H9 (cell line): ENCODE results near the gene STAB2. TPM values are rescaled to one million over a fixed set of nuclear protein-coding genes. Genes with fewer than 3 reads are reported as not detected.
A peak's percentile ranks its signal among the peaks of the same experiment; 100 is the strongest.

Experiments
- DNase-seq: peaks from one replicate; pipeline ENCODE4 v3.0.0-alpha.2; 2017
- H2AFZ ChIP-seq: one replicate; pipeline ENCODE4 v1.6.1; 2013; ENCODE audit warnings: mild to moderate bottlenecking, low read length, control low read depth, moderate library complexity
- H2AK5ac ChIP-seq: 2 replicates; pipeline ENCODE4 v1.6.1; 2013; ENCODE audit warnings: low read length, control low read depth, mixed read lengths; ENCODE audit not compliant: insufficient read length
- H2BK120ac ChIP-seq: one replicate; pipeline ENCODE4 v1.6.1; 2013; ENCODE audit warnings: low read depth, mild to moderate bottlenecking, low read length, control low read depth, inconsistent platforms; ENCODE audit not compliant: poor library complexity, severe bottlenecking
- H2BK12ac ChIP-seq: 2 replicates; pipeline ENCODE4 v1.6.1; 2013; ENCODE audit warnings: low read length, control low read depth, mixed read lengths, low read depth; ENCODE audit not compliant: insufficient read length
- H2BK15ac ChIP-seq: 2 replicates; pipeline ENCODE4 v1.6.1; 2013; ENCODE audit warnings: low read depth, low read length, control low read depth
- H2BK20ac ChIP-seq: one replicate; pipeline ENCODE4 v1.6.1; 2013; ENCODE audit warnings: low read depth, mild to moderate bottlenecking, low read length, control low read depth, inconsistent platforms; ENCODE audit not compliant: poor library complexity, severe bottlenecking
- H2BK5ac ChIP-seq: 2 replicates; pipeline ENCODE4 v1.6.1; 2013; ENCODE audit warnings: low read length, control low read depth, mixed read lengths; ENCODE audit not compliant: insufficient read length
- H3K14ac ChIP-seq: 2 replicates; pipeline ENCODE4 v1.6.1; 2013; ENCODE audit warnings: low read length, control low read depth; ENCODE audit not compliant: insufficient read depth
- H3K18ac ChIP-seq: 2 replicates; pipeline ENCODE4 v1.6.1; 2013; ENCODE audit warnings: low read depth, mild to moderate bottlenecking, mixed read lengths, low read length, control low read depth; ENCODE audit not compliant: insufficient read length
- H3K23ac ChIP-seq: 2 replicates; pipeline ENCODE4 v1.6.1; 2013; ENCODE audit warnings: low read length, control low read depth, mixed read lengths, low read depth; ENCODE audit not compliant: insufficient read length
- H3K23me2 ChIP-seq: 2 replicates; pipeline ENCODE4 v1.6.1; 2013; ENCODE audit warnings: low read depth, mild to moderate bottlenecking, mixed read lengths, low read length, control low read depth; ENCODE audit not compliant: insufficient read length, poor library complexity, severe bottlenecking
- H3K27ac ChIP-seq: 2 replicates; pipeline ENCODE4 v1.5.1; 2013; ENCODE audit warnings: low read length, control low read depth, mixed read lengths, low read depth; ENCODE audit not compliant: insufficient read length
- H3K27me3 ChIP-seq: 2 replicates; pipeline ENCODE4 v1.6.1; 2013; ENCODE audit warnings: low read length, control low read depth, inconsistent platforms; ENCODE audit not compliant: insufficient read depth
- H3K4ac ChIP-seq: 2 replicates; pipeline ENCODE4 v1.6.1; 2013; ENCODE audit warnings: low read depth, mild to moderate bottlenecking, control low read depth, inconsistent platforms, low read length, moderate library complexity
- H3K4me1 ChIP-seq: 2 replicates; pipeline ENCODE4 v1.6.1; 2013; ENCODE audit warnings: low read length, control low read depth, inconsistent platforms; ENCODE audit not compliant: insufficient read depth
- H3K4me2 ChIP-seq: 2 replicates; pipeline ENCODE4 v1.6.1; 2013; ENCODE audit warnings: low read length, control low read depth, mixed read lengths; ENCODE audit not compliant: insufficient read length, insufficient read depth
- H3K56ac ChIP-seq: 2 replicates; pipeline ENCODE4 v1.6.1; 2013; ENCODE audit warnings: low read depth, mild to moderate bottlenecking, mixed read lengths, low read length, control low read depth; ENCODE audit not compliant: insufficient read length
- H3K79me1 ChIP-seq: 2 replicates; pipeline ENCODE4 v1.6.1; 2013; ENCODE audit warnings: low read depth, mild to moderate bottlenecking, moderate library complexity, low read length, control low read depth, inconsistent platforms; ENCODE audit not compliant: insufficient read depth, poor library complexity, severe bottlenecking
- H3K79me2 ChIP-seq: 2 replicates; pipeline ENCODE4 v1.6.1; 2013; ENCODE audit warnings: low read length, control low read depth, inconsistent platforms; ENCODE audit not compliant: insufficient read depth
- H3K9ac ChIP-seq: 2 replicates; pipeline ENCODE4 v1.6.1; 2013; ENCODE audit warnings: low read length, control low read depth, mixed read lengths; ENCODE audit not compliant: insufficient read length; ENCODE audit errors: extremely low read depth
- H3K9me3 ChIP-seq: one replicate; pipeline ENCODE4 v1.6.1; 2013; ENCODE audit warnings: low read depth, low read length, inconsistent platforms; ENCODE audit not compliant: control insufficient read depth
- H3T11ph ChIP-seq: one replicate; pipeline ENCODE4 v1.6.1; 2013; ENCODE audit warnings: mild to moderate bottlenecking, low read length, control low read depth, inconsistent platforms
- H4K20me1 ChIP-seq: one replicate; pipeline ENCODE4 v1.6.1; 2013; ENCODE audit not compliant: control insufficient read depth, insufficient read length, insufficient read depth
- H4K5ac ChIP-seq: 2 replicates; pipeline ENCODE4 v1.6.1; 2013; ENCODE audit warnings: low read depth, mild to moderate bottlenecking, mixed read lengths, low read length, control low read depth; ENCODE audit not compliant: insufficient read length
- H4K8ac ChIP-seq: replicated peaks from 2 replicates; pipeline ENCODE4 v1.6.1; 2013; ENCODE audit warnings: low read length, control low read depth, mixed read lengths, low read depth; ENCODE audit not compliant: insufficient read length
- H4K91ac ChIP-seq: 2 replicates; pipeline ENCODE4 v1.6.1; 2013; ENCODE audit warnings: low read depth, mild to moderate bottlenecking, moderate library complexity, mixed read lengths, low read length, control low read depth; ENCODE audit not compliant: insufficient read length
- H3K27ac Mint-ChIP-seq, 3 experiments: 2 replicates in 2 of 3; 3 replicates in 1 of 3; pipeline ENCODE4 v1.8.0; 2020 to 2021; ENCODE audit warnings: mixed read lengths in 3 of 3, mild to moderate bottlenecking in 1 of 3, moderate library complexity in 1 of 3
- H3K27me3 Mint-ChIP-seq: 2 replicates; pipeline ENCODE4 v1.8.0; 2021; ENCODE audit warnings: low read depth, mild to moderate bottlenecking, moderate library complexity, mixed read lengths
- H3K36me3 Mint-ChIP-seq, 3 experiments: 2 replicates in 2 of 3; 3 replicates in 1 of 3; pipeline ENCODE4 v1.8.0; 2020 to 2021; ENCODE audit warnings: low read depth in 3 of 3, mixed read lengths in 3 of 3; ENCODE audit not compliant: insufficient read depth in 1 of 3
- H3K4me1 Mint-ChIP-seq, 2 experiments: 2 replicates each; pipeline ENCODE4 v1.8.0; 2020; ENCODE audit warnings: mixed read lengths in 2 of 2
- H3K4me3 Mint-ChIP-seq, 2 experiments: 2 replicates in 1 of 2; 3 replicates in 1 of 2; pipeline ENCODE4 v1.8.0; 2020 to 2021; ENCODE audit warnings: mild to moderate bottlenecking in 2 of 2, mixed read lengths in 2 of 2, moderate library complexity in 1 of 2
- H3K9me3 Mint-ChIP-seq, 2 experiments: 2 replicates in 1 of 2; 3 replicates in 1 of 2; pipeline ENCODE4 v1.8.0; 2020; ENCODE audit warnings: mild to moderate bottlenecking in 2 of 2, mixed read lengths in 2 of 2, moderate library complexity in 1 of 2
- WGBS: extraction: QIAGEN DNeasy Blood & Tissue Kit; methylation state at CpG from one replicate; pipeline ENCODE4 v1.1.7; 2013; ENCODE audit warnings: missing lambda C conversion rate, low lambda C conversion rate, mixed read lengths; ENCODE audit not compliant: insufficient read length; ENCODE audit errors: extremely low coverage; 5-methylcytosine and 5-hydroxymethylcytosine counted together
- total RNA-seq: library from RNA; stranded (reverse); gene quantifications from 2 replicates; pipeline ENCODE4 v1.2.1, GENCODE V29; 2021
- TF ChIP-seq, protein P1 (sequence below): fragments of 200-600 bp; sonication (generic); conservative IDR thresholded peaks from 3 replicates; pipeline ENCODE4 v1.8.0; 2021; ENCODE audit warnings: antibody characterized with exemption, mild to moderate bottlenecking

The STAB2 gene
- total RNA-seq, 1 experiment from 2014 or later = 0.02 TPM

DNA sequence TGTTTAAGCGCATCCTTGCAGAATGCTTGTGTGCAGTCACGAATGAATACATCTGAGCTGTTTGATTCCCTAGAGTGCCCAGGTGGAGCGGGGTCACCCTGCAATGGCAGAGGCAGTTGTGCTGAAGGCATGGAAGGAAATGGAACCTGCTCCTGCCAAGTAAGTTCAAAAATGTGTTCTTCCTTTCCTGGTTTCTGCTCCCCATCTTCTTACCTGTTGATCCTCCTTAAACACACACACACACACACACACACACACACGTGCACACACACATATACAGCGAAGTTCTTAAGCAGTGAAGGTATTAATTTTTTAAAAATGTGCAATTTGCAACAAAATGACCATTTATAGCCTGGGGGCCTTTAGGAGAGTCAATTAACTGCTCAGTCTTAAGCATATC is 33.3 kb downstream of the STAB2 start:
- Histone ChIP-seq H2AFZ (no peak overlapping the region), H2BK20ac (no peak overlapping the region), H2BK120ac (no peak overlapping the region), H2BK5ac (no peak overlapping the region), H4K5ac (no peak overlapping the region), H2BK15ac (no peak overlapping the region), H3T11ph (no peak overlapping the region), H3K23me2 (no peaks in the 10 kb centered on the region), H3K23ac (no peak overlapping the region), H3K4ac (no peak overlapping the region), H3K27me3 (no peaks in the 10 kb centered on the region), H4K8ac (no peak overlapping the region), H3K9me3 (no peaks in the 10 kb centered on the region), H3K79me2 (no peaks in the 10 kb centered on the region), H3K56ac (no peak overlapping the region), H3K4me1 (no peaks in the 10 kb centered on the region), H3K79me1 (no peaks in the 10 kb centered on the region), H3K18ac (no peak overlapping the region), H3K9ac (no peak overlapping the region), H3K14ac (no peak overlapping the region), H4K91ac (no peak overlapping the region), H3K27ac (no peak overlapping the region), H3K4me2 (no peak overlapping the region), H2AK5ac (no peak overlapping the region), H2BK12ac (no peak overlapping the region), H4K20me1 (no peaks in the 10 kb centered on the region)
- Mint-ChIP-seq H3K4me1 (no peaks in the 10 kb centered on the region), H3K36me3 (no peaks in the 10 kb centered on the region), H3K4me3 (no peak overlapping the region), H3K27me3 (peaks cover 1% of the 10 kb centered on the region; the same call in 1 of the 2 replicates), H3K27ac (peak overlapping the region in 2 of 3 experiments; percentile 4 to 46; a peak in 2 of 7 replicates), H3K9me3 (0 out of 5 replicates have a peak, but pooled peaks cover 0 to 2% of the 10 kb centered on the region in 2 experiments)
- no peak for DNase-seq
- TF ChIP-seq, protein P1, sequence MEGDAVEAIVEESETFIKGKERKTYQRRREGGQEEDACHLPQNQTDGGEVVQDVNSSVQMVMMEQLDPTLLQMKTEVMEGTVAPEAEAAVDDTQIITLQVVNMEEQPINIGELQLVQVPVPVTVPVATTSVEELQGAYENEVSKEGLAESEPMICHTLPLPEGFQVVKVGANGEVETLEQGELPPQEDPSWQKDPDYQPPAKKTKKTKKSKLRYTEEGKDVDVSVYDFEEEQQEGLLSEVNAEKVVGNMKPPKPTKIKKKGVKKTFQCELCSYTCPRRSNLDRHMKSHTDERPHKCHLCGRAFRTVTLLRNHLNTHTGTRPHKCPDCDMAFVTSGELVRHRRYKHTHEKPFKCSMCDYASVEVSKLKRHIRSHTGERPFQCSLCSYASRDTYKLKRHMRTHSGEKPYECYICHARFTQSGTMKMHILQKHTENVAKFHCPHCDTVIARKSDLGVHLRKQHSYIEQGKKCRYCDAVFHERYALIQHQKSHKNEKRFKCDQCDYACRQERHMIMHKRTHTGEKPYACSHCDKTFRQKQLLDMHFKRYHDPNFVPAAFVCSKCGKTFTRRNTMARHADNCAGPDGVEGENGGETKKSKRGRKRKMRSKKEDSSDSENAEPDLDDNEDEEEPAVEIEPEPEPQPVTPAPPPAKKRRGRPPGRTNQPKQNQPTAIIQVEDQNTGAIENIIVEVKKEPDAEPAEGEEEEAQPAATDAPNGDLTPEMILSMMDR = no peak
- WGBS = no CpG with 5 or more reads among the region's 5 CpGs
